Hematopoietic multipotent progenitor cell treated with erythropoietin and hydrocortisone succinate and interleukin-3 and kit ligand, for 6 days (in vitro differentiated cells): ENCODE data around the gene NUBP2.

ENCODE experiments used
- DNase-seq: peaks from one replicate; pipeline ENCODE4 v3.0.0-alpha.2; 2015

The NUBP2 gene

DNA sequence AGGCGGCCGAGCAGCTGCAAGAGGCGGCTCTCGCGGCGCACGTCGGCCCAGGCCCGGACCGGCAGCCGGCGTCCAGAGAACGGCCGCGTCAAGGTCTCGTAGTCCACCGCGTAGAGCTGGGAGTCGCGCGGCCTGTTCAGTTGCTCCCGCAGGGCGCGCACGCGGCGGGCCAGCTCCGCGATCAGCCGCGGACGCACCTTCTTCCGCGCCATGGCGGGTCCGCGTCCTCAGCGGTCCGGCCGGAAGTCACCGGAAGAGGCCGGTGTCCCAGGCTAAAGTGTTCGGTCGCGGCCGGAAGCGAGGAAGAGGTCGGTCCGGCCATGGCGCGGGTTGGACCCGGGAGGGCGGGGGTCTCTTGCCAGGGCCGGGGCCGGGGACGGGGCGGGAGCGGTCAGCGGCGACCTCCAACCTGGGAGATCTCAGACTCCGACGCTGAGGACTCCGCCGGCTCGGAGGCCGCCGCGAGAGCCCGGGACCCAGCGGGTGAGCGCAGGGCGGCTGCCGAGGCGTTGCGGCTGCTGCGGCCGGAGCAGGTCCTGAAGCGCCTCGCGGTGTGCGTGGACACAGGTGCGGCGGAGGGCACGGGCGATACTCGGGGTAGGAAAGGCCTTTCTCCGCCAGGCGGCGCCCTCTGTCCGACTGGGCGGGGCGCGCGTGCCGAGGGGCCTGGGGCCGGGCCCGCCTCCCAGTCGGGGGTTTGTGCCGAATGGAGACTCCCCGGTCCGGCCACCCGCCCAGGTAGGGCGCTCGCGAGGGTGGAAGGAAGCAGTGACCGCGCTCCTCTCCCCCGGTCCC is 9.7 kb upstream of the NUBP2 start, which contains the start of gene MRPS34:
Gene MRPS34, minus strand, starts transcription at position 227 of the 795 bp plus-strand sequence. Its CDS starts 15 bp downstream, at position 212.
- peak; percentile 93 for DNase-seq

DNA sequence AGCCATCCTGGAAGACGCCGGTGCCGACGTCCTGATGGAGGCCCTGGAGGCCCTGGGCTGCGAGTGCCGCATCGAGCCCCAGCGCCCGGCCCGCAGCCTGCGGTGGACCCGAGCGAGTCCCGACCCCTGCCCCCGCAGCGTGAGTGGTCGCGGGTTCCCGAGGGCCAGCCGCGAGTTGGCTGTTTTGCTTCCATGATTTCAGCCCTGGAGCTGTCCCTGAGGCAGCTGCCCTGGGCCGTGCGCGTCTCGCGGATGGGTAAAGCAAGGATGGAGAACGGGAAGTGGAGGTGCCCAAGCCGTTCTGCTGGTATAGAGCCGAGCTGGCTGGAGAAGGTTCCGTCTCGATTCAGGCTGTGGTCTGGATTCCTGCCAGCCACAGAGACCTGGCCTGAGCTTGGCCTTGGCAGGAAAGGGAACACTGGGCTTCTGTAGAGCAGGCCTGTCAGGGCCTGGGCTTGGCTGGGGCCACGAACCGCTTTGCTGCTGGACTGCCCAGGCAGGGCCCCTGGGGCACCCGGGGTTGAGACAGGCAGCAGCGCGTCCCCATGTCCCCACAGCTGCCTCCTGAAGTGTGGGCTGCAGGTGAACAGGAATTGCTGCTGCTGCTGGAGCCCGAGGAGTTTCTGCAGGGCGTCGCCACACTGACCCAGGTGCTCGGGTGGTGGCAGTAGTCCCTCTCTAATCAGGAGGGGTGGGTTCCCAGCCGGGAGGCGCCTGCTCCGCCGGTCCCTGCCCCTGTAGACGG is 8.9 kb upstream of the NUBP2 start:
- DNase-seq = peak; percentile 73

DNA sequence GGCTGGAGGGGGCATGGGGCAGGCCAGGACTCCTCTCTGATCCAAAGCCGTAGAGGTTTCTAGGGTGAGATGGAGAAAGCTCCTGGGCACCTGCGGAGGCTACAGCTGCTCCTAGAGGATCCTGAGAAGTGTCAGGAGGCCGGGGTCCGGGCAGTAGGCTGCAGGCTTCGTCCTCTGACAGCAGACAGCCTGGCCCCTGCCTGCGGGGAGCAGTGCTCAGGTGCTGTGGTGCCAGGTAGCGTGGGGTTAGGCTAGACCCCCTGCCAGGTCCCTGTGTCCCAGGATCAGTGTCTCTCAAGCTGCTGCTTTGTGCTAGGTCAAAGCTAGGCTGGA is 8.3 kb upstream of the NUBP2 start:
- DNase-seq = no peak

DNA sequence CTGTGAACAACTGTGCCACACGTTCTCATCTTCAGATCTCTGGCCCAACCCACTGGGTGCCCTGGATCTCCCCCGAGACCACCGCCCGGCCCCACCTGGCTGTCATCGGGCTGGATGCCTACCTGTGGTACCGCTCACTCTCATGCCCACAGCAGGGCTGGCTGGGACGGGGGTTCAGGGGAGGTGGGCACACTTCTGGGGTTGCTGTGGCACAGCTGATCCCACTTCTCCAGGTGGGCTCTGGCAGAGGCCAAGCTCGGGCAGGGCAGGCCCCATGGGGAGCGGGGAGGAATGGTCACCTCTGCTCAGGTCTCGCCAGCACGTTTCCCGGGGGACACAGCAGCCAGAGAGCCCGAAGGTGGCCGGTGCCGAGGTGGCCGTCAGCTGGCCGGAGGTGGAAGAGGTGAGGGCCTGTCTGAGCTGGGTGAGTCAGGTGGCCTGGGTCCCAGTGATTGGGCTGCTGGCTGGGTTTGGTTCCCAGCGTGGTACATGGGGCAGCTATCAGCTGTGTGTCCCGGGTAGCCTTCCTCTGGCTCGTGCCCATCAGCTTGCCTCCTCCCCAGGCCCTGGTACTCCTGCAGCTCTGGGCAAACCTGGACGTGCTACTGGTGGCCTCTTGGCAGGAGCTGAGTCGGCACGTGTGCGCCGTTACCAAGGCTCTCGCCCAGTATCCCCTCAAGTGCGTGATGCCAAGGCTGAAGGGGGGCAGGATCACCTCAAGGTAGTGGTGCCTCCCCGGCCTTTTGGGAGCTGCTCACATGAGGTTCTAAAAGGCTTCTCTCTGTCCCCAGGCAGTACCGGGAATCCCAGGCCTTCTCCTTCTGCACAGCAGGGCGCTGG is 7.5 kb upstream of the NUBP2 start:
- no peak for DNase-seq

DNA sequence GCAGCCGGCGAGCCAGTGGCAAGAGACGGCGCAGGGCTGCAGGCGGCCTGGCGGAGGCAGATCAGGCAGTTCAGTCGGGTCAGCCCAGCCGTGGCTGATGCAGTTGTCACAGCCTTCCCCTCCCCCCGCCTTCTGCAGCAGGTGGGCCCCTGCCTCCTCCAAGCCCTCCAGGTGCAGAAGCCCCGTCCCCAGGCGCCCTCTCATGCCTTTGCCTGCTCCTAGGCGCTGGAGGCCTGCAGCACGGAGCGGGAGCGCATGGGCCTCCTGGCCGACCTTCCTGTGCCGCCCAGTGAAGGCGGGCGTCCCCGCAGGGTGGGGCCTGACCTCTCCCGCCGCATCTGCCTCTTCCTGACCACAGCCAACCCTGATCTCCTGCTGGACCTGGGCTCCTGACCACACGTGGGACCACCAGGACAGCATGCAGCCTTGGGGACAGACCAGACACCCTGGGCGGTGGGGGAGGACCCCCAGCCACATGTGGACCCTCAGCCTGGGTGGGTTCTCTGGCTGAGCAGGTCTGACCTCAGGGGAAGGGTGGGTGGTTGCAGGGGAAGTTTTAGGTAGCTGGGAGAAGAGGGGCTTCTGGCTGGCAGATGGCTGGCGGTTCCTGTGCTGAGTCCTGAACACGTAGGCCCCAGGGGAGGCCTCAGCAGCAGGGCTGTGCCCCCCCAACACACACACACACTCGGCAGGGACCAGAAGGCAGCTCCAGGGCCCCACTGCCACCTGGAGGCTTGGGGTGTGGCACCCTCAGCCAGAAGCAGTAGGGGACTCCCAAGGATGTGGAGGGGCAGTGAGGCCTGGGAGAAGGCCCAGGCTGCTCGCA is 6.7 kb upstream of the NUBP2 start:
- no peak for DNase-seq

DNA sequence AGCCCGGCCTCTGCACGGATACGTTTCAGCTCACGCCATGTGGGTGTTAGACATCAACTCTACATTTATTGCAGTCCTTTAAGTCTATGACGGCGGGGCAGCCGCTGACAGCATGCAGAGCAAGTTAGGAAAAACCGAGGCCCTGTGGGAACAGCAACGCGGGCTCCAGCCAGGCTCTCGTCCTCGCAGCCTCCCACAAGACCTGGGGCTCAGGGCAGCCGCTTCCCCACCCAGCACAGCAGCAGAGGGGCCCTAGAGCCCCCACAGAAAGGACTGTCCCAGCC is 6.1 kb upstream of the NUBP2 start:
- no peak for DNase-seq

DNA sequence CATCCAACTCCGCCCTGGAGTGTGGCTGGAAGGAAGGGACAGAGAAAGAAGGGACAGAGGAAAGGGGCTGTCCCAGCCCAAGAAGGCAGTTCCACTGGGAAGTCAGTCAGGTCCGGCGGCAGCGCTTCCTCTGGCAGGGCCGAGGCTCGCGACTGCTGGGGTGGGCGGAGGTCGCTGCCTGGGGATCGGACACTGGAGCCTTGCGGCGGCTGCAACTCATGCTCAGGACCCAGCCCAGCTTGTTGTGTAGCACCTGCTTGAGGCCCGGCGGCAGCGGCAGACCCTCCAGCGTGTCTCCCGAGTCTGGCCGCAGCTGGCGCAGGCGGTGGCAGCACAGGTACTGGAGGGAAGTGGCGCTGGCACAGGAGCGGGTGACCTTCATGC is 5.8 kb upstream of the NUBP2 start:
- DNase-seq = no peak

DNA sequence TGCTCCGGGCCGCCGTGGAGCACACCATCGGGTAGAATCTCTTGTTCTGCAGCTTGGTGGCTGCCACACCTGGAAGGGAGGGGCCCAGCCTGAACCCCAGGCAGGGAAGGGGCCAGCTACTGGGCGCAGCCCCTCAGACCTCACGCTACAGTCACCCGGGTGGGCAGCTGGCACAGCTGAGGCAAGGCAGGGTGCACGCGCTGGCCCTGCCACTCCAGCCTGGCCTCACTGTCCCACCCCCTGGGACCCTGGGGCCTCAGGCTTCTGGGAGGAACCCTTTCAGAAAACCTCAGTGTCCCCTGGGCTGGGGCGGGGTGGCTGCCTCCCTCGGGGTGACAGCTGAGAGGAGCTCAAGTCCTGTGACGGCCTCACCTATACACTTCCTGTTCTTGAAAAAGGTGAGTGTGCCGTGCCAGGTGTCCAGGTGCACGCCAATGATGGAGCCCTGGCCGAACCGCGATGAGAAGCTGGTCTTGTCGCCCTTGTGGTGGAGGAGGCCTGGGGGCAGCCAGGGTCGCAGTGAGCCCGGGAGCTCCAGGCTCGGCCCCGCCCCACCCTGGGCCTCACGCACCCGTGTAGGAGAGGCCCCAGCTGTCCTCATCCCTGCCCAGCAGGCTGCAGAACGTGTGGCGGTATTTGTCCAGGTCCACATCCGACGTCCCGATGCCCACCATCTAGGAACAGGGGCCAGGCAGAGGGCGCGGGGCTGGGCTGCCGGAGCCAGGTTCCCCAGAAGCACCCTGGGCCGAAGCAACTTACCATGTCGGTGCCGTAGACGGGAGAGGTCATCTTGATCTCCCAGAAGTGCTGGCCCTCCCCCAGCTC is 5.2 kb upstream of the NUBP2 start:
- no peak for DNase-seq

DNA sequence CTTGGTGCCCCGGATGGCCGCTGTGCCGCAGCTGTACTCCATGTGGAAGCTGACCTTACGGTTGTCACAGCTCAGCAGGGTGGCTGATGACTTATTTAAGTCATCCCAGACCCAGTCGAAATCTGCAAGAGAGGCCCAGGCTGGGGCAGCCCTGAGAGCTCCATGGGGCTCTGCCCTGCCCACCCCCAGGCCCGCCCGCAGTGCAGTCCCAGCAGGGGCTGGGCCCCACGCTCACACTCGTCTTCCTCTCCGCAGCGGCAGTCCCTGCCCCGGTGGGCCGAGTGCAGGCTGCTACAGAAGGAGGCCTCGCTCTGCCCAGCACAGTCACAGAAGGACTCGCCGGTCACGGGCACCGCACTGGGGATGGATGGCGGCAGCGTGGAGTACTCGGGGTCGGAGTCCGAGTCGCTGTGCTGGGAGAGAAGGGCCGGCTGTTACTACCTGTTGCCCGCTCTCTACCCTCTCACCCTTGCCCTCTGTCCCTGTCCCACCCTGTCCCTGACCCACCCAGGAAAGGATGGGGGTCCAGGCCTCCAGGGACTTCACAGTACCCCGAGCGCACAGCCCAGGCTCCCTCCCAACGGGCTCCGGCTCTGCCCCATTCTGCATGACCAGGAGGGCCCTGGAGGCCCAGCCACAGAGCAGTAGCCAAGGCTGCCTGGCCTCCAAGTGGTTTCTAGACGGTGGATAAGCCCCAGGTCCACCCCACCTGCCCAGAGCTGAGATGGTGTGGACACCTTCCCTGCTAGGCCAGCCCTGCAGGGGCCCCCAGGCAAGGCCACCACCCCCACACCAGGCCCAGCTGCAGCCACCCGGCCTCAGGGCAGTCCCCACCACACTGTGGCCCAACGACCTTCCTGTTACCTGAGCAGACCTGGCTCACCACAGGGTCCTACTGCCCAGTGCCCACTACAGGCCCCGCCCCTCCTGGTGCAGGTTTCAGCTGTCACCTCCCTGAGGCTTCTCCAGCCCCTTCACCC is 4.3 kb upstream of the NUBP2 start:
- DNase-seq = no peak

- no peak for DNase-seq
Measured at GRCh38 chr16:1779234-1779701, 3.5 kb upstream of the NUBP2 start.

DNA sequence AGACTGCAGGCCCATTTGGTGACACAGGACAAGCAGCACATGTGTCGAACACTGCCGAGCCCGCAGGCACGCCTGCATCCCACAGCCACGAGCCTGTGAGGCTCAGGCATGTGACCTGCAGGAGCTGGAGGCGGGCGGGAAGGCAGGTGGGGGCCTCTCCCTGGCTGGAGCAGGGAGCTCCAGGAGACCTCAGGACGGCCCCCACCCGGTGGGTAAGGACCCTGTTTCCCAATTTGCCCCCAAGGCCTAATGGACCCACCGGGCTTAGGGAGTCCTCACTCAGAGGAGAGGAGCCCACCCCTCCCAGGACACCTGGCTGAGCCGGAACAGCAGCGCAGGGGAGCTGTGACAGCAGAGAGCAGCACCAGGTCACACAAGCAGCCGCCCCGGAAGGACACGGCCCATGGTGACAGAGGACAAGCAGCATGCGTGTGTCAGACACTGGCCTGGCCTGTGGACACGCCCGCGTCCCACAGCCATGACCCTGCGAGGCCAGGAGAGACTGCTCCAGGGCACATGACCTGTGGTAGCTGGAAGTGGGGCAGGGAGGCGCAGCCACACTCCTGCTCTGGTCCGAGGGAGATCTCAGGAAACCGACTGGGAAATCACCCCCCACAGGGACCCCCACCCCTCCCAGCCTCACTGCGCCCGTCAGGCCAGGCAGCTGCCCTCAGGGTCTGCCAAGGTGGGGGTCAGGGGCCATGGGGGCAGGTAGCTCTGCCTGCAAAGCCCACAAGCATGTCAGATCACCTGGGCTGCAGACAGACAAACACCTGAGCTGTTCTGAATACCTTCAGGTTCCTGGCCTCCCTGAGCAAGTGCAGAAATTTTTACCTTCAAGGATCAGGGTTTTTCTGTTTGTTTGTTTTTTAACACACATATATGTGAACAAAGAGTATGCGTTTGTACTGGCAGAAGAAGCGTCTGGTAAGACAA is 2.8 kb upstream of the NUBP2 start:
- no peak for DNase-seq

DNA sequence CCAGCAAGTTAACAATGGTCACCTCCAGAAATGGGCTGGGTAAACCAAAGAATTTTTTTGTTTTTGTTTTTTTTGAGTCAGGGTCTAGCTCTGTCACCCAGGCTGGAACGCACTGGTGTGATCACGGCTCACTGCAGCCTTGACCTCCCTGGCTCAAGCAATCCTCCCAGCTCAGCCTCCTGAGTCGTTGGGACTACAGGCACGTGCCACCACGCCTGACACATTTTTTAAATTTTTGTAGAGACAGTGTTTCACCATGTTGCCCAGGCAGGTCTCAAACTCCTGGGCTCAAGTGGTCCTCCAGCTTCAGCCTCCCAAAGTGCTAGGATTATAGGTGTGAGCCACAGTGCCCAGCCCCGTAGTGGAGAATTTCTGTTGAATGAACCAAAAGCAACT is 2.1 kb upstream of the NUBP2 start:
- DNase-seq = no peak

DNA sequence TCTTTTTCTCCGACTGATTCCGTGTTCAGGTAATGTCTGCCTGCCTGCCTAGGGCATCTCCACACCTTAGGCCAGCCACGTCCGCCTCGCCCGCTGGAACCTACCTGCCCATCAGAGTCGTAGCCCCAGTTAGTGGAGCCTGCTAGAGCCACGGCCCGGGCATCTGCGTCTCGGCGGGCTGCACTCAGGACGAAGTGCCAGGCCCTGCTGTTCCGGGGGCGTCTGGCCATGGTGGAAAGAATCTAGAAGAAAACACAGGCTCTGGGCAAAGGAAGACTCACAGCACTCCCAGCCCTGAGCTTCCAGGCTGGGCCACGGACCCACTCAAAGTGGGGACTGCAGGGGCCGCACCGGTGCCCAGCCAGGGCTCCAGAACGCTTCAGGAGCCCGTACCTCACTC is 1.5 kb upstream of the NUBP2 start:
- DNase-seq = no peak

DNA sequence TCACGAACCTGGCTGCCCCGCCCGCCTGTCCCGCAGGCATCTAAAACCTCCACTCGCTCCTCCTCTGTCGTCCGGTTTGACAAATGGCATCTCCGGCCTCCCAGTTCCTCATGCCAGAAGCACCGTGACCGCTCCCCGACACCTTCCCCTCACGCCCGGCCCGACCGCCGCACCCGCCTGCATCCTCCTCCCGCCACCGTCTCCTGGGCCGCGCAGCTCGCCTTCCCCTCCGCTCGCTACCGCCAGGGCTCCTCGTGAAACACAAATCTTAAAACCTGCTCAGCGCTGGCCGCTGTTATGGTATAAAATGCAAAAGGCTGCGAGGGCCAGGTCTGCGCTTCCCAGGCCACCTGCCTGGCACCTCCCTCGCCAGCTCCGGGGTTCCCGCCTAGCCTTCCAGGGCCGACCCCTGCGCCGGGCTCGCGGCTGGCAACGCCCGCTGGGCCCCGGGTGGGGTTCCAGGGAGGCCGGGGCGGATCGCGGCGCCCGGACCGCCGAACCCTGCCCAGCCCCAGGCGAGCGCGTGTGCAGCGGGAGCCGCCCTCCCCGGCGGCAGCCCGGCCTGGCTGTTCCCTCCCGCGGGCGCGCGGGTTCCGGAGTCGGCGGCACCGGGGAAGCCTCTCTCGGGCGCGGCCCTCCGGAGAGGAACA is 877 bp upstream of the NUBP2 start:
- DNase-seq = peak; percentile 51

DNA sequence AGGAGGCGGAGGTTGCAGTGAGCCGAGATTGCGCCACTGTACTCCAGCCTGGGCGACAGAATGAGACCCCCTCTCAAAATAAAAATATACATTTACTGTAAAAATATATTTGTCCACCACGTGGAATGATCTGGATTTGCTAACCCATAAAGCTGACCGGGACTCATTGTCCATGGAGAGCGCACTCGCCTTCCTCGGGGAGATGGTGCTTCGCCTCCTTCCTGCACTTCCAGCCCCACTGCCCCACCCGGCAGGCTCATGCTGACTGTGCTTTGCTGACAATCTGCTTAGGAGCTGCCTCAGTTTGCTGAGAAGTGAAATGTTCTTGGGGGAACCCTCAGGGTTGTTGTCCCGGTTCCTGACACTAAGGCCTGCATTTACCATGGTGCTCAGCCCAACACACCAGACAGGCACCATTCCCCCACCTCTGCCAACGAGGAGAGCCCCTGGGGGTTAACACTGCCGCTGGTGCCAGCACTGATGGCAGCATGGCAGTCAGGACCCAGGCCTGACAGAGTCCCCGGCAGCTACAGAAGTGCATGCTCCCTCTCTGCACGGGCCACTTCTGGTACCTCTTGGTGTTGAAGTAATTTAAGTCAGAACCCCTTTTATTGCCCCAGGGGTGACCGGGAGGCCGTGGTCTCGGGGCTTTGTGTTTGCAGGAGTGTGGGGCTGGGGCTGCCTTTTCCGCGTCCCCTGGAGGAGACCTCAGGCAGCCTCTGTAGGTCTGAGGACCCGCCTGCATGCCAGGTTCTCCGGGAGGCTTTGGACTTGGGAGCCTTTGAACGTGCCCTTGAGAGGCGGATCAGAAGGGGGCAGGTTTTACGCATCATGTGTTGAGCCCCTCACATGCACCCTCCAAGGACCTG is 2.5 kb downstream of the NUBP2 start:
- DNase-seq = no peak

DNA sequence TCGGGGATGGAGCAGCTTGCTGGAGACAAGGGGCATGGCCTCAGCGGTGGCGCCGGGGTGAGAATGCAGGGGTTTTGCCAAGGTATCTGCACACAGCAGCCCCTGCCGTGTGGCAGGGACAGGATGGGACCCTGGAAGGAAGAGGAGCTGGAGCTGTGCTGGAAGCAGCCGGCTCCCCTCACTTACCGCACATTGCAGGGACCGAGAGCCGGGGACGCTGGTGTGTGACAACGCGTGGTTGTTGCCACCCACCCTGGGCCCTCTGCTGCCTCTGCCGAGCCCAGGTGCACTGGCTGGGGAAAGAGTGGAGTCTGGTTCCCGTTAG is 3.0 kb downstream of the NUBP2 start:
- no peak for DNase-seq

- DNase-seq = no peak
Measured at GRCh38 chr16:1786242-1787055, 3.7 kb downstream of the NUBP2 start.
